WTC11 (cell line): ENCODE data around the gene SLC47A1. TPM values are rescaled to one million over a fixed set of nuclear protein-coding genes. Genes with fewer than 3 reads are reported as not detected.
A peak's percentile ranks its signal among the peaks of the same experiment; 100 is the strongest.

ENCODE experiments used
- ATAC-seq: fragments of 200-7000 bp; cut with Tn5 transposase; 2 replicates; pipeline ENCODE4 v1.10.0; 2021; ENCODE audit warnings: mild to moderate bottlenecking, moderate library complexity
- CTCF ChIA-PET: fragments of 300-600 bp; sonication (Branson Sonifier 250); formaldehyde crosslinking; loops from one replicate; lab custom pipeline; 2021; ENCODE audit warnings: antibody characterized with exemption; lab: Charles Lee
- POLR2A ChIA-PET: fragments of 350-600 bp; sonication (Branson Sonifier 250); formaldehyde crosslinking; loops from one replicate; lab custom pipeline; 2021; ENCODE audit warnings: antibody characterized with exemption; lab: Charles Lee
- DNase-seq: peaks from one replicate; pipeline ENCODE4 v3.0.0; 2021; ENCODE audit warnings: low spot score
- H3K27ac Mint-ChIP-seq: 2 replicates; pipeline ENCODE4 v1.8.0; 2021; ENCODE audit warnings: mixed read lengths
- H3K27me3 Mint-ChIP-seq: 2 replicates; pipeline ENCODE4 v1.8.0; 2021; ENCODE audit warnings: low read depth, mild to moderate bottlenecking, moderate library complexity, mixed read lengths
- H3K36me3 Mint-ChIP-seq: 2 replicates; pipeline ENCODE4 v1.8.0; 2021; ENCODE audit warnings: mixed read lengths
- H3K4me1 Mint-ChIP-seq: 2 replicates; pipeline ENCODE4 v1.8.0; 2022; ENCODE audit warnings: mixed read lengths
- H3K4me3 Mint-ChIP-seq: 2 replicates; pipeline ENCODE4 v1.8.0; 2021; ENCODE audit warnings: mild to moderate bottlenecking, moderate library complexity, mixed read lengths
- H3K9me3 Mint-ChIP-seq: 2 replicates; pipeline ENCODE4 v1.8.0; 2021; ENCODE audit warnings: mixed read lengths
- ESRRA ChIP-seq: sonication (generic); formaldehyde crosslinking; IDR thresholded peaks from 2 replicates; pipeline ENCODE4 v1.8.1; 2022; ENCODE audit warnings: mild to moderate bottlenecking, missing genetic modification reagents, borderline replicate concordance
- ETV6 ChIP-seq: sonication (generic); formaldehyde crosslinking; IDR thresholded peaks from 2 replicates; pipeline ENCODE4 v1.8.1; 2022; ENCODE audit warnings: mild to moderate bottlenecking, missing genetic modification reagents
- FOXP1 ChIP-seq: sonication (generic); formaldehyde crosslinking; IDR thresholded peaks from 2 replicates; pipeline ENCODE4 v1.8.0; 2022; ENCODE audit warnings: missing genetic modification reagents, mild to moderate bottlenecking, moderate library complexity, borderline replicate concordance
- GRHL2 ChIP-seq: fragments of 250-450 bp; sonication (Bioruptor Pico); IDR thresholded peaks from 2 replicates; pipeline ENCODE4 v1.8.0; 2022; ENCODE audit warnings: mild to moderate bottlenecking, moderate library complexity; ENCODE audit not compliant: insufficient replicate concordance, severe bottlenecking
- GTF2I ChIP-seq: fragments of 250-450 bp; sonication (Bioruptor Pico); conservative IDR thresholded peaks from 2 replicates; pipeline ENCODE4 v1.4.0; 2021; ENCODE audit warnings: mild to moderate bottlenecking
- NFATC4 ChIP-seq: fragments of 250-450 bp; sonication (Bioruptor Pico); IDR thresholded peaks from 2 replicates; pipeline ENCODE4 v1.9.0; 2021; ENCODE audit warnings: mild to moderate bottlenecking
- NR2C2 ChIP-seq: sonication (generic); formaldehyde crosslinking; IDR thresholded peaks from 2 replicates; pipeline ENCODE4 v1.8.0; 2022; ENCODE audit warnings: mild to moderate bottlenecking, missing genetic modification reagents
- NR3C1 ChIP-seq: sonication (generic); formaldehyde crosslinking; conservative IDR thresholded peaks from 2 replicates; pipeline ENCODE4 v1.8.1; 2023; ENCODE audit warnings: low read depth, mild to moderate bottlenecking, missing genetic modification reagents
- RORB ChIP-seq: fragments of 250-450 bp; sonication (Bioruptor Pico); IDR thresholded peaks from 2 replicates; pipeline ENCODE4 v1.9.0; 2021; ENCODE audit warnings: mild to moderate bottlenecking
- SMAD4 ChIP-seq: sonication (generic); formaldehyde crosslinking; IDR thresholded peaks from 2 replicates; pipeline ENCODE4 v1.8.0; 2022; ENCODE audit warnings: mild to moderate bottlenecking, missing genetic modification reagents
- SOX15 ChIP-seq: fragments of 250-450 bp; sonication (Bioruptor Pico); IDR thresholded peaks from 2 replicates; pipeline ENCODE4 v1.9.0; 2021; ENCODE audit warnings: mild to moderate bottlenecking
- TCF7 ChIP-seq: sonication (generic); formaldehyde crosslinking; IDR thresholded peaks from 2 replicates; pipeline ENCODE4 v1.8.0; 2022; ENCODE audit warnings: mild to moderate bottlenecking, low read depth, missing genetic modification reagents, moderate library complexity
- TP53 ChIP-seq: sonication (generic); formaldehyde crosslinking; IDR thresholded peaks from 2 replicates; pipeline ENCODE4 v1.8.1; 2023; ENCODE audit warnings: mild to moderate bottlenecking, missing genetic modification reagents
- ZNF121 ChIP-seq: sonication (generic); formaldehyde crosslinking; IDR thresholded peaks from 2 replicates; pipeline ENCODE4 v1.8.0; 2023; ENCODE audit warnings: missing genetic modification reagents
- ZNF138 ChIP-seq: sonication (generic); formaldehyde crosslinking; conservative IDR thresholded peaks from 2 replicates; pipeline ENCODE4 v1.8.1; 2022; ENCODE audit warnings: mild to moderate bottlenecking, moderate library complexity, missing genetic modification reagents
- total RNA-seq: library from RNA; stranded (reverse); gene quantifications from 3 replicates; pipeline ENCODE4 v1.2.3, GENCODE V29; 2021
- TF ChIP-seq, protein P1 (sequence below): fragments of 250-450 bp; sonication (Bioruptor Pico); conservative IDR thresholded peaks from 2 replicates; pipeline ENCODE4 v1.9.0; 2021; ENCODE audit warnings: mild to moderate bottlenecking
- TF ChIP-seq, protein P2 (sequence below): fragments of 200-600 bp; IDR thresholded peaks from 2 replicates; pipeline ENCODE4 v1.8.0; 2022; ENCODE audit warnings: antibody characterized with exemption
- TF ChIP-seq, protein P3 (sequence below): fragments of 250-450 bp; sonication (Bioruptor Pico); IDR thresholded peaks from 2 replicates; pipeline ENCODE4 v1.9.0; 2021; ENCODE audit warnings: mild to moderate bottlenecking, borderline replicate concordance
- TF ChIP-seq, protein P4 (sequence below): fragments of 250-450 bp; sonication (Bioruptor Pico); IDR thresholded peaks from 2 replicates; pipeline ENCODE4 v1.8.0; 2021; ENCODE audit warnings: mild to moderate bottlenecking
- TF ChIP-seq, protein P5 (sequence below): sonication (generic); formaldehyde crosslinking; IDR thresholded peaks from 2 replicates; pipeline ENCODE4 v1.8.1; 2022; ENCODE audit warnings: missing genetic modification reagents, borderline replicate concordance
- TF ChIP-seq, protein P6 (sequence below): fragments of 250-450 bp; sonication (Bioruptor Pico); IDR thresholded peaks from 2 replicates; pipeline ENCODE4 v2.1.2; 2022; ENCODE audit warnings: mild to moderate bottlenecking, moderate library complexity
- TF ChIP-seq, protein P7 (sequence below): fragments of 250-450 bp; sonication (Bioruptor Pico); IDR thresholded peaks from 2 replicates; pipeline ENCODE4 v1.9.0; 2021; ENCODE audit warnings: moderate library complexity, mild to moderate bottlenecking, inconsistent platforms, borderline replicate concordance

Gene SLC47A1
- total RNA-seq, 1 experiment from 2014 or later: 2.5 TPM

DNA sequence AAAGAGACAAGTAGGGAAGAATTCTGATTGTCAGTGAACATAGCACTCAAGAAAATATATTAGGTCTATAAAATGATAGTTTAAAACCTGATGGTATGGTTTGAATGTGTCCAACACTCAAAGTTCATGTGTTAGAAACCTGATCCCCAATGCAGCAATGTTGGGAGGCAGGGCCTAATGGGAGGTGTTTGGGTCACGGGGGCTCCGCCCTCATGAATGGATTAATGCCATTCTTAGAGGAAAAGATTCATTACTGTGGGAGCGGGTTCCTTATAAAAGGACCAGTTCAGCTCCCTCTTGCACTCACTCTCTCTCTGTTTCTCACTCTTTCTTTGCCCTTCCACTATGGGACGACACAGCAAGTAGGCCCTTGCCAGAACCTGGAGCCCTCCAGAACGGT, 41.5 kb upstream of the SLC47A1 start (continued):
- TF ChIP-seq, protein P1, sequence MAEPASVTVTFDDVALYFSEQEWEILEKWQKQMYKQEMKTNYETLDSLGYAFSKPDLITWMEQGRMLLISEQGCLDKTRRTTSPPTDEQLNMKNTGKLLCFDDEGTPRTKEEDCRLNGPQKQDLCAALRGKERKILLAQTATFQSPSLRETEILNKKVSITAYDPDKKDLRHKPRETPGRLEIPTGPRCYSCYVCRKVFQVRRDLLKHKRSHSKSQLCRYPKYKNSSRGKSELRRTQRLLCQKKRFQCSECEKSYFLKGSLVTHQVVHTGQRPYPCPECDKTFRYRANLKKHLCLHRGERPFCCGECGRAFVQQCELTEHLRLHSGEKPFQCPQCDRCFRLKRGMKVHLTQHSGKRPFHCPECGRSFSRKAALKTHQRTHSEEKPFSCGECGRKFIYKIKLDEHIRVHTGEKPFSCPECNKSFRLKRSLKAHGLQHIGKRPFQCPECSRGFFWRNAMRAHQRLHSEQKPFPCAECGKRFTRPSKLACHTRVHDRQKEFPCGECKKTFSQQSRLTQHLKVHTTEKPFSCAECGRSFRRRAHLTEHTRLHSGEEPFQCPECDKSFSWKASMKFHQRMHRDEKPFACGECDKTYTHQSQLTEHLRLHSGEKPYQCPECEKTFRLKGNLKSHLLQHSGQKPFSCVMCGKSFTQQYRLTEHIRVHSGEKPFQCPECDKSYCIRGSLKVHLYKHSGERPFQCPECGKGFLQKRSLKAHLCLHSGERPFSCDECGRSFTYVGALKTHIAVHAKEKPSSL (CRISPR knock-in tag): no peak
- TF ChIP-seq, protein P2, sequence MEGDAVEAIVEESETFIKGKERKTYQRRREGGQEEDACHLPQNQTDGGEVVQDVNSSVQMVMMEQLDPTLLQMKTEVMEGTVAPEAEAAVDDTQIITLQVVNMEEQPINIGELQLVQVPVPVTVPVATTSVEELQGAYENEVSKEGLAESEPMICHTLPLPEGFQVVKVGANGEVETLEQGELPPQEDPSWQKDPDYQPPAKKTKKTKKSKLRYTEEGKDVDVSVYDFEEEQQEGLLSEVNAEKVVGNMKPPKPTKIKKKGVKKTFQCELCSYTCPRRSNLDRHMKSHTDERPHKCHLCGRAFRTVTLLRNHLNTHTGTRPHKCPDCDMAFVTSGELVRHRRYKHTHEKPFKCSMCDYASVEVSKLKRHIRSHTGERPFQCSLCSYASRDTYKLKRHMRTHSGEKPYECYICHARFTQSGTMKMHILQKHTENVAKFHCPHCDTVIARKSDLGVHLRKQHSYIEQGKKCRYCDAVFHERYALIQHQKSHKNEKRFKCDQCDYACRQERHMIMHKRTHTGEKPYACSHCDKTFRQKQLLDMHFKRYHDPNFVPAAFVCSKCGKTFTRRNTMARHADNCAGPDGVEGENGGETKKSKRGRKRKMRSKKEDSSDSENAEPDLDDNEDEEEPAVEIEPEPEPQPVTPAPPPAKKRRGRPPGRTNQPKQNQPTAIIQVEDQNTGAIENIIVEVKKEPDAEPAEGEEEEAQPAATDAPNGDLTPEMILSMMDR: no peak
- TF ChIP-seq FOXP1 (CRISPR knock-in tag) (no peak), TP53 (CRISPR knock-in tag) (no peak), GRHL2 (no peak), ZNF138 (CRISPR knock-in tag) (no peak), NR3C1 (CRISPR knock-in tag) (no peak), ETV6 (no peak), ESRRA (no peak), ZNF121 (CRISPR knock-in tag) (no peak)
- TF ChIP-seq, protein P3, sequence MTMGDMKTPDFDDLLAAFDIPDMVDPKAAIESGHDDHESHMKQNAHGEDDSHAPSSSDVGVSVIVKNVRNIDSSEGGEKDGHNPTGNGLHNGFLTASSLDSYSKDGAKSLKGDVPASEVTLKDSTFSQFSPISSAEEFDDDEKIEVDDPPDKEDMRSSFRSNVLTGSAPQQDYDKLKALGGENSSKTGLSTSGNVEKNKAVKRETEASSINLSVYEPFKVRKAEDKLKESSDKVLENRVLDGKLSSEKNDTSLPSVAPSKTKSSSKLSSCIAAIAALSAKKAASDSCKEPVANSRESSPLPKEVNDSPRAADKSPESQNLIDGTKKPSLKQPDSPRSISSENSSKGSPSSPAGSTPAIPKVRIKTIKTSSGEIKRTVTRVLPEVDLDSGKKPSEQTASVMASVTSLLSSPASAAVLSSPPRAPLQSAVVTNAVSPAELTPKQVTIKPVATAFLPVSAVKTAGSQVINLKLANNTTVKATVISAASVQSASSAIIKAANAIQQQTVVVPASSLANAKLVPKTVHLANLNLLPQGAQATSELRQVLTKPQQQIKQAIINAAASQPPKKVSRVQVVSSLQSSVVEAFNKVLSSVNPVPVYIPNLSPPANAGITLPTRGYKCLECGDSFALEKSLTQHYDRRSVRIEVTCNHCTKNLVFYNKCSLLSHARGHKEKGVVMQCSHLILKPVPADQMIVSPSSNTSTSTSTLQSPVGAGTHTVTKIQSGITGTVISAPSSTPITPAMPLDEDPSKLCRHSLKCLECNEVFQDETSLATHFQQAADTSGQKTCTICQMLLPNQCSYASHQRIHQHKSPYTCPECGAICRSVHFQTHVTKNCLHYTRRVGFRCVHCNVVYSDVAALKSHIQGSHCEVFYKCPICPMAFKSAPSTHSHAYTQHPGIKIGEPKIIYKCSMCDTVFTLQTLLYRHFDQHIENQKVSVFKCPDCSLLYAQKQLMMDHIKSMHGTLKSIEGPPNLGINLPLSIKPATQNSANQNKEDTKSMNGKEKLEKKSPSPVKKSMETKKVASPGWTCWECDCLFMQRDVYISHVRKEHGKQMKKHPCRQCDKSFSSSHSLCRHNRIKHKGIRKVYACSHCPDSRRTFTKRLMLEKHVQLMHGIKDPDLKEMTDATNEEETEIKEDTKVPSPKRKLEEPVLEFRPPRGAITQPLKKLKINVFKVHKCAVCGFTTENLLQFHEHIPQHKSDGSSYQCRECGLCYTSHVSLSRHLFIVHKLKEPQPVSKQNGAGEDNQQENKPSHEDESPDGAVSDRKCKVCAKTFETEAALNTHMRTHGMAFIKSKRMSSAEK (CRISPR knock-in tag): no peak
- TF ChIP-seq, protein P4, sequence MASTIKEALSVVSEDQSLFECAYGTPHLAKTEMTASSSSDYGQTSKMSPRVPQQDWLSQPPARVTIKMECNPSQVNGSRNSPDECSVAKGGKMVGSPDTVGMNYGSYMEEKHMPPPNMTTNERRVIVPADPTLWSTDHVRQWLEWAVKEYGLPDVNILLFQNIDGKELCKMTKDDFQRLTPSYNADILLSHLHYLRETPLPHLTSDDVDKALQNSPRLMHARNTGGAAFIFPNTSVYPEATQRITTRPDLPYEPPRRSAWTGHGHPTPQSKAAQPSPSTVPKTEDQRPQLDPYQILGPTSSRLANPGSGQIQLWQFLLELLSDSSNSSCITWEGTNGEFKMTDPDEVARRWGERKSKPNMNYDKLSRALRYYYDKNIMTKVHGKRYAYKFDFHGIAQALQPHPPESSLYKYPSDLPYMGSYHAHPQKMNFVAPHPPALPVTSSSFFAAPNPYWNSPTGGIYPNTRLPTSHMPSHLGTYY: no peak

DNA sequence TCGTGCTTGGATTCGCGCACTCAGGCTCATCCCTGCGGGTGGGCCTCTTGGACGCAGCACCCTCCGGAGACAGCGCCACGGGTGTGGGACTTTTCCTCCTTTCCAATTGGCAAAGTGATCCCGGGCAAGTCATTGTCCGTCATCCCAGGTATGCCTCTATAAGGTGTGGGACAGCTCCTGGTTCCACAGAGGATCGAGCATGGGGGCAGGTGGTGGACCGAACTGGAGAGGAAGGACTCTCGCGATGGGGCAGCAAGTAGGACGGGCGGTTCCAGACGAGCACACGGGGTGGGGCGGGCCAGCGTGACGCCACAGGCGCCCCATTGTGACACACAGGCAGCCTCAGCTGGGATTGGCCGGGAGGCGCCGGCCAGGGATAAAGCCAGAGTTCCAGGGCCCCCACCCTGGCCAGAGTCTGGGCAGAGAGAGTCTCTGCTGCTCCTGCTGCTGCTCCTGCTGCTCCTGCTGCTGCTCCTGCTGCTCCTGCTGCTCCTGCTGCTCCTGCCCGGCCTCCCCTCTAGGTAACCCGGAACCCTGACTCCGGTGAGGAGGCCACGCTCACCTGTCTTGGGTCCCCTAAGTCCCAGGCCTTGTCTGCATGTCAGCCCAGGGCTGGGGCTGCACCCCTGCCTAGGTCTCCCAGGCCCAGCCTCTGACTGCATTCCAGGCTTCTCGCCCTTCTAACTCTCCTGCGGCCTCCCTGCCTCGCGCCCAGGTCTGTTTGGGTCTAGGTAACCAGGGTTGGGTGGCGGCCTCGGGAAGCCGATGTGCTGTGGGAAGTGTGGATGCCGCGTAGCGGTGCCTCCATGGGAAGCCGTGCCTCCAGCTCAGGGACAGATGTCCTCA, 38.5 kb upstream of the SLC47A1 start:
- peak overlapping the region; percentile 31; the same call in 1 of the 2 replicates for H3K27ac Mint-ChIP-seq
- no peak for ATAC-seq
- CTCF ChIA-PET: interaction anchor here (1.2 to 1.7 kb wide), 3 partner anchors 61 to 157 kb away, joined by 3 to 5 read pairs (median 4); no protein-coding TSS in a partner anchor

More for the DNA sequence above, 38.5 kb upstream of the SLC47A1 start:
- TF ChIP-seq TCF7 (CRISPR knock-in tag) (no peak), NR3C1 (CRISPR knock-in tag) (no peak), SMAD4 (CRISPR knock-in tag) (no peak), NFATC4 (CRISPR knock-in tag) (no peak), NR2C2 (CRISPR knock-in tag) (no peak), GTF2I (no peak), SOX15 (no peak), RORB (CRISPR knock-in tag) (no peak)
- TF ChIP-seq, protein P5, sequence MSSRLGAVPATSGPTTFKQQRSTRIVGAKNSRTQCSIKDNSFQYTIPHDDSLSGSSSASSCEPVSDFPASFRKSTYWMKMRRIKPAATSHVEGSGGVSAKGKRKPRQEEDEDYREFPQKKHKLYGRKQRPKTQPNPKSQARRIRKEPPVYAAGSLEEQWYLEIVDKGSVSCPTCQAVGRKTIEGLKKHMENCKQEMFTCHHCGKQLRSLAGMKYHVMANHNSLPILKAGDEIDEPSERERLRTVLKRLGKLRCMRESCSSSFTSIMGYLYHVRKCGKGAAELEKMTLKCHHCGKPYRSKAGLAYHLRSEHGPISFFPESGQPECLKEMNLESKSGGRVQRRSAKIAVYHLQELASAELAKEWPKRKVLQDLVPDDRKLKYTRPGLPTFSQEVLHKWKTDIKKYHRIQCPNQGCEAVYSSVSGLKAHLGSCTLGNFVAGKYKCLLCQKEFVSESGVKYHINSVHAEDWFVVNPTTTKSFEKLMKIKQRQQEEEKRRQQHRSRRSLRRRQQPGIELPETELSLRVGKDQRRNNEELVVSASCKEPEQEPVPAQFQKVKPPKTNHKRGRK: no peak
- TF ChIP-seq, protein P6, sequence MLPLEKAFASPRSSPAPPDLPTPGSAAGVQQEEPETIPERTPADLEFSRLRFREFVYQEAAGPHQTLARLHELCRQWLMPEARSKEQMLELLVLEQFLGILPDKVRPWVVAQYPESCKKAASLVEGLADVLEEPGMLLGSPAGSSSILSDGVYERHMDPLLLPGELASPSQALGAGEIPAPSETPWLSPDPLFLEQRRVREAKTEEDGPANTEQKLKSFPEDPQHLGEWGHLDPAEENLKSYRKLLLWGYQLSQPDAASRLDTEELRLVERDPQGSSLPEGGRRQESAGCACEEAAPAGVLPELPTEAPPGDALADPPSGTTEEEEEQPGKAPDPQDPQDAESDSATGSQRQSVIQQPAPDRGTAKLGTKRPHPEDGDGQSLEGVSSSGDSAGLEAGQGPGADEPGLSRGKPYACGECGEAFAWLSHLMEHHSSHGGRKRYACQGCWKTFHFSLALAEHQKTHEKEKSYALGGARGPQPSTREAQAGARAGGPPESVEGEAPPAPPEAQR (CRISPR knock-in tag): no peak
- TF ChIP-seq, protein P7, sequence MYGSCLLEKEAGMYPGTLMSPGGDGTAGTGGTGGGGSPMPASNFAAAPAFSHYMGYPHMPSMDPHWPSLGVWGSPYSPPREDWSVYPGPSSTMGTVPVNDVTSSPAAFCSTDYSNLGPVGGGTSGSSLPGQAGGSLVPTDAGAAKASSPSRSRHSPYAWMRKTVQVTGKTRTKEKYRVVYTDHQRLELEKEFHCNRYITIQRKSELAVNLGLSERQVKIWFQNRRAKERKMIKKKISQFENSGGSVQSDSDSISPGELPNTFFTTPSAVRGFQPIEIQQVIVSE (CRISPR knock-in tag): no peak
- peaks cover 7% of the 10 kb centered on the region for H3K9me3 Mint-ChIP-seq
- peaks cover 39% of the 10 kb centered on the region for H3K4me1 Mint-ChIP-seq
- H3K4me3 Mint-ChIP-seq: no peak overlapping the region
- H3K27me3 Mint-ChIP-seq: no peaks in the 10 kb centered on the region
- H3K36me3 Mint-ChIP-seq: no peaks in the 10 kb centered on the region
- POLR2A ChIA-PET: no interaction called here
- no peak for DNase-seq
